ENCODE data around the gene EXOSC1.
A peak's percentile ranks its signal among the peaks of the same experiment; 100 is the strongest.
"Not testable (repeated sequence)": the region's sequence is repeated elsewhere in the genome, so short reads cannot be mapped to it uniquely, and the experiment has no call there.

EXOSC1 gene

GRCh38 chr10:97426776-97427570, 18.8 kb downstream of the EXOSC1 start:
- TF ChIP-seq CTCF (conservative IDR thresholded peaks at IDR 0.05), result no peak
- peak overlapping the region; percentile 95 for H3K27ac ChIP-seq

- TF ChIP-seq CTCF (conservative IDR thresholded peaks at IDR 0.05), result peak; percentile 80
- H3K27ac ChIP-seq, result peak within 1 kb of the TSS; percentile 95
These were observed 19.6 kb downstream of the EXOSC1 start, which contains the start of gene PGAM1 for GRCh38 chr10:97425964-97426775. PGAM1 (plus strand) TSS chr10:97426191; CDS start chr10:97426308, 117 bp downstream.

- H3K27ac ChIP-seq, result not testable (repeated sequence)
These were observed 22.1 kb downstream of the EXOSC1 start for GRCh38 chr10:97423757-97424098.

- no peak for TF ChIP-seq CTCF (conservative IDR thresholded peaks at IDR 0.05)
- H3K27ac ChIP-seq, result no peak overlapping the region
These were observed 29.2 kb downstream of the EXOSC1 start for GRCh38 chr10:97416565-97416964.

GRCh38 chr10:97412891-97413304, 32.9 kb downstream of the EXOSC1 start:
- no peak for TF ChIP-seq CTCF (conservative IDR thresholded peaks at IDR 0.05)
- no peak overlapping the region for H3K27ac ChIP-seq

- no peak overlapping the region for H3K27ac ChIP-seq
- no peak for TF ChIP-seq CTCF (conservative IDR thresholded peaks at IDR 0.05)
These were observed 34.4 kb downstream of the EXOSC1 start for GRCh38 chr10:97411406-97411805.

- no peak for TF ChIP-seq CTCF (conservative IDR thresholded peaks at IDR 0.05)
- H3K27ac ChIP-seq, result no peak overlapping the region
These were observed 37.3 kb downstream of the EXOSC1 start for GRCh38 chr10:97408496-97408992.

- no peak overlapping the region for H3K27ac ChIP-seq
- TF ChIP-seq CTCF (conservative IDR thresholded peaks at IDR 0.05), result no peak
These were observed 37.9 kb downstream of the EXOSC1 start for GRCh38 chr10:97407952-97408248.
